ENCODE data around the gene FARP1. TPM values are rescaled to one million over a fixed set of nuclear protein-coding genes. Genes with fewer than 3 reads are reported as not detected.

The FARP1 gene
- polyA plus RNA-seq, 1 of the 3 experiments (the other 2 are of a cell fraction) = 12.0 TPM

GRCh38 chr13:98288211-98288610 lies 145.3 kb downstream of the FARP1 start:
- Histone ChIP-seq H2AFZ (ENCODE audit: low read depth) (no peak overlapping the region), H3K79me2 (ENCODE audit: insufficient read depth) (no peaks in the 10 kb centered on the region), H3K4me1 (ENCODE audit: control insufficient read depth in 1 of 2, insufficient read depth in 2 of 2, low read depth in 1 of 2, low read length in 1 of 2) (peaks cover 4 to 16% of the 10 kb centered on the region in 2 experiments; a peak in 3 of 4 replicates), H3K9me2 (no peaks in the 10 kb centered on the region), H3K27ac (ENCODE audit: low read depth in 2 of 2, low read length in 1 of 2) (no peak overlapping the region), H3F3A (replicated peaks; ENCODE audit: insufficient read depth) (no peaks in the 10 kb centered on the region), H3K4me2 (no peak overlapping the region), H4K20me1 (ENCODE audit: insufficient read depth) (no peaks in the 10 kb centered on the region), H3K9ac (no peak overlapping the region), H3K9me3 (no peaks in the 10 kb centered on the region), H3K36me3 (replicated peaks in 1 of 2; ENCODE audit: control insufficient read depth in 1 of 2, insufficient read depth in 2 of 2, low read length in 1 of 2) (no peaks in the 10 kb centered on the region), H3K4me3 (ENCODE audit: low read depth in 2 of 2, low read length in 1 of 2) (no peak overlapping the region), H3K27me3 (ENCODE audit: insufficient read depth) (no peaks in the 10 kb centered on the region)
- WGBS (ENCODE audit: low lambda C conversion rate) = 96% methylated on average over 6 of the region's 6 CpGs
- ChIA-PET CTCF (no interaction called here), POLR2A (no interaction called here)
- no peak for DNase-seq
- TF ChIP-seq GABPA (IDR thresholded peaks at IDR 0.05; ENCODE audit: low read depth) (no peak), RXRA (IDR thresholded peaks at IDR 0.05; ENCODE audit: borderline replicate concordance, low read depth) (no peak)
- TF ChIP-seq, protein P1, sequence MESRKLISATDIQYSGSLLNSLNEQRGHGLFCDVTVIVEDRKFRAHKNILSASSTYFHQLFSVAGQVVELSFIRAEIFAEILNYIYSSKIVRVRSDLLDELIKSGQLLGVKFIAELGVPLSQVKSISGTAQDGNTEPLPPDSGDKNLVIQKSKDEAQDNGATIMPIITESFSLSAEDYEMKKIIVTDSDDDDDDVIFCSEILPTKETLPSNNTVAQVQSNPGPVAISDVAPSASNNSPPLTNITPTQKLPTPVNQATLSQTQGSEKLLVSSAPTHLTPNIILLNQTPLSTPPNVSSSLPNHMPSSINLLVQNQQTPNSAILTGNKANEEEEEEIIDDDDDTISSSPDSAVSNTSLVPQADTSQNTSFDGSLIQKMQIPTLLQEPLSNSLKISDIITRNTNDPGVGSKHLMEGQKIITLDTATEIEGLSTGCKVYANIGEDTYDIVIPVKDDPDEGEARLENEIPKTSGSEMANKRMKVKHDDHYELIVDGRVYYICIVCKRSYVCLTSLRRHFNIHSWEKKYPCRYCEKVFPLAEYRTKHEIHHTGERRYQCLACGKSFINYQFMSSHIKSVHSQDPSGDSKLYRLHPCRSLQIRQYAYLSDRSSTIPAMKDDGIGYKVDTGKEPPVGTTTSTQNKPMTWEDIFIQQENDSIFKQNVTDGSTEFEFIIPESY (IDR thresholded peaks at IDR 0.05; ENCODE audit: borderline replicate concordance, low read depth) = no peak

GRCh38 chr13:98289339-98289945 lies 146.5 kb downstream of the FARP1 start:
- Histone ChIP-seq H3K9ac (no peak overlapping the region), H3K79me2 (ENCODE audit: insufficient read depth) (no peaks in the 10 kb centered on the region), H3K27me3 (ENCODE audit: insufficient read depth) (no peaks in the 10 kb centered on the region), H3F3A (replicated peaks; ENCODE audit: insufficient read depth) (no peaks in the 10 kb centered on the region), H4K20me1 (ENCODE audit: insufficient read depth) (no peaks in the 10 kb centered on the region), H3K4me3 (ENCODE audit: low read depth in 2 of 2, low read length in 1 of 2) (no peak overlapping the region), H3K9me3 (no peaks in the 10 kb centered on the region), H3K27ac (ENCODE audit: low read depth in 2 of 2, low read length in 1 of 2) (no peak overlapping the region), H2AFZ (ENCODE audit: low read depth) (no peak overlapping the region), H3K9me2 (no peaks in the 10 kb centered on the region), H3K4me1 (ENCODE audit: control insufficient read depth in 1 of 2, insufficient read depth in 2 of 2, low read depth in 1 of 2, low read length in 1 of 2) (peaks cover 4 to 16% of the 10 kb centered on the region in 2 experiments; a peak in 3 of 4 replicates), H3K36me3 (replicated peaks in 1 of 2; ENCODE audit: control insufficient read depth in 1 of 2, insufficient read depth in 2 of 2, low read length in 1 of 2) (no peaks in the 10 kb centered on the region), H3K4me2 (no peak overlapping the region)
- WGBS (ENCODE audit: low lambda C conversion rate) = 97% methylated on average over 13 of the region's 14 CpGs
- POLR2A ChIA-PET = no interaction called here
- no peak for DNase-seq
- CTCF ChIA-PET = no interaction called here
- TF ChIP-seq POLR2AphosphoS5 (IDR thresholded peaks at IDR 0.05; ENCODE audit: low read depth, low read length) (no peak), MEF2A (IDR thresholded peaks at IDR 0.05; ENCODE audit: borderline replicate concordance, low read depth) (no peak), CHD2 (IDR thresholded peaks at IDR 0.05; ENCODE audit: low read length, partially characterized antibody) (no peak), RFX5 (IDR thresholded peaks at IDR 0.05; ENCODE audit: low read length) (no peak), RXRA (IDR thresholded peaks at IDR 0.05; ENCODE audit: borderline replicate concordance, low read depth) (no peak), TCF12 (IDR thresholded peaks at IDR 0.05) (no peak), YY1 (IDR thresholded peaks at IDR 0.05; ENCODE audit: low read depth) (no peak)

GRCh38 chr13:98290261-98290660 lies 147.4 kb downstream of the FARP1 start:
- Histone ChIP-seq H3K4me2 (no peak overlapping the region), H3K36me3 (replicated peaks in 1 of 2; ENCODE audit: control insufficient read depth in 1 of 2, insufficient read depth in 2 of 2, low read length in 1 of 2) (no peaks in the 10 kb centered on the region), H4K20me1 (ENCODE audit: insufficient read depth) (no peaks in the 10 kb centered on the region), H3K27me3 (ENCODE audit: insufficient read depth) (no peaks in the 10 kb centered on the region), H3K4me1 (ENCODE audit: control insufficient read depth in 1 of 2, insufficient read depth in 2 of 2, low read depth in 1 of 2, low read length in 1 of 2) (peaks cover 3 to 10% of the 10 kb centered on the region in 2 experiments; a peak in 3 of 4 replicates), H3K79me2 (ENCODE audit: insufficient read depth) (no peaks in the 10 kb centered on the region), H3K9me2 (no peaks in the 10 kb centered on the region), H2AFZ (ENCODE audit: low read depth) (no peak overlapping the region), H3K27ac (ENCODE audit: low read depth in 2 of 2, low read length in 1 of 2) (no peak overlapping the region), H3F3A (replicated peaks; ENCODE audit: insufficient read depth) (no peaks in the 10 kb centered on the region), H3K4me3 (ENCODE audit: low read depth in 2 of 2, low read length in 1 of 2) (no peak overlapping the region), H3K9me3 (no peaks in the 10 kb centered on the region), H3K9ac (no peak overlapping the region)
- DNase-seq = no peak
- ChIA-PET CTCF (no interaction called here), POLR2A (no interaction called here)
- 100% methylated on average over 3 of the region's 3 CpGs for WGBS (ENCODE audit: low lambda C conversion rate)
- TF ChIP-seq IRF3 (IDR thresholded peaks at IDR 0.05; ENCODE audit: low read depth, low read length) (no peak), FOXM1 (IDR thresholded peaks at IDR 0.05; ENCODE audit: low read depth) (no peak), GATA2 (CRISPR knock-in tag; IDR thresholded peaks at IDR 0.05) (no peak), POLR2AphosphoS5 (IDR thresholded peaks at IDR 0.05; ENCODE audit: low read depth, low read length) (no peak), USF2 (IDR thresholded peaks at IDR 0.05; ENCODE audit: borderline replicate concordance, low read depth, low read length) (no peak), CTCF (IDR thresholded peaks at IDR 0.05) (no peak), RXRA (IDR thresholded peaks at IDR 0.05; ENCODE audit: borderline replicate concordance, low read depth) (no peak)
